ENCODE data around the gene COX14.
A peak's percentile ranks its signal among the peaks of the same experiment; 100 is the strongest.
"Not testable (repeated sequence)": the region's sequence is repeated elsewhere in the genome, so short reads cannot be mapped to it uniquely, and the experiment has no call there.

COX14 gene

DNA sequence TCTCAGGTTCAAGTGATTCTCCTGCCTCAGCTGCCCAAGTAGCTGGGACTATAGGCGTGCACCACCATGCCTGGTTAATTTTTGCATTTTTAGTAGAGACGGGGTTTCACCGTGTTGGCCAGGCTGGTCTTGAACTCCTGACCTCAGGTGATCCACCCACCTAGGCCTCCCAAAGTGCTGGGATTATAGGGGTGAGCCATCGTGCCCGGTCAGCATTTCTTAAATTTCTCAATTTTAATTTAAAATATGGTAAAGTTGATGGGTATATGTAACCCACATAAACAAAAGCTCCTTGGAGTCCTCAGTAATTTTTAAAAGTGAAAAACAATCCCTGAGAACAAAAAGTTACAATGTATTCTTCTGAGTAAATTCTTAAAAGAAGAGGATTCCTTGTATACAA, 42.9 kb downstream of the COX14 start:
- DNase-seq (ENCODE audit: low read depth in 2 of 2), result not testable (repeated sequence)

GRCh38 chr12:50156641-50157040, 44.6 kb downstream of the COX14 start:
- no peak for DNase-seq (ENCODE audit: low read depth in 2 of 2)

DNA sequence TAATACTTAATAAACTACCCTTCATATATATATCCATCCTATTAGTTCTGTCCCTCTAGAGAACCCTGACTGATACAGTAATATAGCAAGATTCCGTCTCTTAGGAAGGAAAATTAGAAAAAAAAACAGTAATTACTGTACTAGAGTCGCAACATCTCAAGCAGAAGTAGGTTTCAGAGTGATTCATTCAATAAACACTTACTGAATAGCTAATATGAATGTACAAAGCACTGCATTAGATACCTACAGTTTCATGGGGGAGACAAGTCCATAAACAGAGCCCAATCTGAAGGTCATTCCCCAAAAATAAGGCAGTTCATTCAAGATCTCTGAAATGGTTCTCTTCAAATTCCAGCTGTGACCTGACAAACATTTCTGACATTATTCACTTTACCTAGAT, 45.2 kb downstream of the COX14 start:
- DNase-seq (ENCODE audit: low read depth in 2 of 2), result no peak

- no peak for DNase-seq (ENCODE audit: low read depth in 2 of 2)
These were observed 48.6 kb downstream of the COX14 start for GRCh38 chr12:50160643-50161042.

DNA sequence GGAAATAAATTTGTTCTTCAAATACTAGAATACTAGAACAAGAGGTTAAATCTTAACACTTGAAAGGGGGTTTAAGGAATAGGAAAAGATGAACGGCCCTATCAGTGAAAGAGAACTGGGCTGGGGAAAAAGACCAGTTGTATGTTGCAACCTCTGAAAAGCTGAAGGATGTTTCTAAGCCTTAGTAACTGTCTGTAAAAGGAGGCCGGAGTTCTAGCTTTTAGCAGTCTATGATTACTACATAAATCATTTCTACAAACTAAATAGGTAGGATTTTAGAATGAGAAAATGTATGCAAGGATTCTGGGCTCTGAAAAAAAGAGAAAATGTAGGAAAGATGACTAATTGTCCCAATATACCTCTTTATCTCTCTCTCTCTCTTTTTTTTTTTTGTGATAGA, 50.2 kb downstream of the COX14 start:
- DNase-seq (ENCODE audit: low read depth in 2 of 2), result no peak

GRCh38 chr12:50164963-50165362, 52.9 kb downstream of the COX14 start:
- DNase-seq (ENCODE audit: low read depth in 2 of 2), result no peak

DNA sequence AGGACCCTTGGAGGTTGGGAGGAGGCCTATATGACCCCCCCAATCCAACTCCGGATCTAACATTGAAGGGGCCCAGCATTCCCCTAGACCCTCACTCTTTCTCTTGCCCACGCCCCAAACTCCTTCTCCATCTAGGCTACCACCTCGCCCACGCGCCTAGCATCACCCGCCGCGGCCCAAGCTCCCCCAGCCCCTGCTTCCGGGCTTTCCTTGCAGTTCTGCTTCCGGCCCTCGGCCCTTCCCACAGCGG, 54.7 kb downstream of the COX14 start:
- peak in 1 of 2 donors; percentile 8 for DNase-seq (ENCODE audit: low read depth in 2 of 2)

DNA sequence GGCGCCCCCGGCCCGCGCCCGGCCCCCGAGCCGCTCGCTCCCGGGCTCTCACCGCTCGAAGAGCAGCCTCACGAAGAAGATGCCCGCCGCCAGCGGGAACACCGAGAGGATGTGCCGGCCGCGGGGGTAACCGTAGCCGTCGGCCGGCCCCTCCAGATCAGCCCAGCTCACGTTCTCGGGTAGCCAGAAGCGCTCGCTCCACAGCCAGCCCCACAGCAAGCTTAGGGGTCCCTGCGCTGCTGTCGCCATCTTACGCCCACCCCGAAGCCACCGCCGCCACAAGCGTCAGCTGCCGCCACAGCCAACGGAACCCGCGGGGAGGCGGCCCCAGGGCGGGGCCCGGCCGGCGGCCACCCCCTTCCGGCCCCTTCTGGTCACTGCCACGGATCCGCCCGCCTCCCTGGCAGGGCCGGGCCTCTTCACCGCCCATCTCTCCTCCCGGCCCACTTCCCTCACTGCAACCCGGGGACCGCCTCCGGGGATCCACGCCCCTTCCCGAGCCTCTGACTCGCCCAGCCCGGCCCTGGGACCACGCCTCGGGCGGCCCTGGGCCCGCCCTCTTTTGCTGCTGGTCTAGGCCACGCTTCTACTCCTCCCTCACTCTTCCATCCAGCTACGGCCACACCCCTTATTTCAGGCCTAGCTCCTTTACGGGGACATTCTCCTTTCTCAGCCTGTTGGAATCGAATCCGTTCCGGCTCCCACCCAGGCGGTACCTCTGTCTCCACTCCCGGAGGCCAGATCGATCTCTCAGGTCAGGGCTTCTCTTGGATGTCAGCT, 55.2 kb downstream of the COX14 start, which contains the start of gene CERS5:
Gene CERS5 (minus strand): TSS at position 321 of the 780 bp plus-strand sequence. CDS start 72 bp downstream, at position 249.
- peak; percentile 88 to 91 for DNase-seq (ENCODE audit: low read depth in 2 of 2)

Measured in stimulated activated CD4-positive, alpha-beta T cell treated with anti-CD3 and anti-CD28 coated beads, Interleukin-1b, Interleukin-23, amount 100 ng/mL, for 1 hour (primary cell).